Muscle of arm (tissue), 12 donors: ENCODE data around the gene EML4. TPM values are rescaled to one million over a fixed set of nuclear protein-coding genes. Genes with fewer than 3 reads are reported as not detected.

Source experiments
- DNase-seq: peaks from one replicate; pipeline ENCODE4 v3.0.0-alpha.2; 2013
- polyA plus RNA-seq, 12 donors: library from polyadenylated mRNA; unstranded; fragments of 120-200 nt; gene quantifications; one replicate each; pipeline ENCODE4 v1.2.1, GENCODE V29; 2013; ENCODE audit not compliant: insufficient read length in 12 of 12

EML4 gene
- polyA plus RNA-seq, 12 donors, result 23.8 to 69.9 (median 37.4) TPM; not detected in 1

DNA sequence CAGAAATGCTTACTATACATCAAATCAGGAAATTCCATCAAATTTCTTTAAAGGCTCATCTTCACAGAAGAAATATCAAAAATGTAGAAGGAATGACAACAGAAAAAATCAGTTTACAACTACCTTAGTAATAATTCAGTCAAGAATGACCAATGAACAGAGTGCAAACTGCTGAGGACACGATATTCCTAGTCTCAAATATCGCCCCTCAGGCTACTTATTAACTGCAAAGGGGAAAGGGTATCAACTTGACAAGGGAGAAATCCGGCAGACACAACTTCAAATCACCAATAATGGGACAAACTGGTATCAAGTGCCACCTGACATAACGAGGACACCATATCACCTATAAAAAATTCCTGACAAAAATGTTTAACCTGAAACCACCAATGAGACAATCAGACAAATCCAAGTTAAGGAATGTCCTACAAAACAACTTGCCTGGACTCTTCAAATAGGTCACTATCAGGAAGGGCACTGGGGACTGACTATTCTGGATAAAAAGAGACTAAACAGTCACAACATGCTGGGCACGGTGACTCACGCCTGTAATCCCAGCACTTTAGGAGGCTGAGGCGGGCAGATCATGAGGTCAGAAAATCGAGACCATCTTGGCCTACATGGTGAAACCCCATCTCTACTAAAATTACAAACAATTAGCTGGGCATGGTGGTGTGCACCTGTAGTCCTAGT is 179.1 kb downstream of the EML4 start:
- DNase-seq, result no peak

DNA sequence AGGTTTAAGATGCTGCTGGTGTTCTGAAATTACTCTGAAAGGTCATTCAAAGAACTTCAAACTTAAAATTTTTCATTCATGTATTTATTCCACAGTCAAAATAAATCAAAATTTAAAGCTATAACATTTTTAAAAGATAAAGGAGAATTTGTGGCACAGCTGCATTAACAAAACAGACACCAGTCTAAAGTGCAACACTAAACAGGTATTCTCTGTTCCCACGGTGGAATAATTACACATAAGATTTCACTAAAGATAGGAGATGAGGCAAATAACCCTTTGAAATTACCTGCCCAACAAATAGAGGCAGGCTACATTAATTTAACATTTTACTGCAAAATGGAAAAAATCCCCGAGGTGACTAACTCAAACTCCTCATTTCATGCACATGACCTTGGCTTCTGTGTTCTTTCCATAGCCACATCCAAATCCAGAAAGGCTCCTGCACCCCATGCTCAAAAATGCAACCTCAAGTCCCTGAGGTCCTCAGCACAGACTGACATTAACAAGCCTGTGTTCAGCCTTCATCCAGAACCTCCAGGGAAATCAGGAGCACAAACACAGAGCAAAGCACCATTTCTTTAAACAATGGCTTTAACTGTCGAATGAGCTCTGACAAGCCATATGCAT is 181.4 kb downstream of the EML4 start:
- DNase-seq, result no peak

DNA sequence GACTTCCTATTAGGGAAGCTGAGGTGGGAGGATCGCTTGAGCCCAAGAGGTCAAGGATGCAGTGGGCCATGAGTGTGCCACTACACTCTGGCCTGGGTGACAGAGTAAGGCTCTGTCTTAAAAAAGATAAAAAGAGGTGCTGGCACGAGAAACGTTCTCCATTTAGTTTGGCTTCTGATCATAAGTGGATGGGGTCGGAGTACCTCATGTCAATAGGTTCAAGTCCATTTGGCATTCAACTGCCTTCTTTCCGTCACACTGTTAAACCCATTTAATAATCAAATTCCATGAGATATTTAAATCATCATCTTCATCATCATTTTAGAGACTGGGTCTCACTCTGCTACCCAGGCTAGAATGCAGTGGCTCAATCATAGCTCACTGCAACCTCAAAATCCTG is 182.7 kb downstream of the EML4 start:
- DNase-seq, result no peak

DNA sequence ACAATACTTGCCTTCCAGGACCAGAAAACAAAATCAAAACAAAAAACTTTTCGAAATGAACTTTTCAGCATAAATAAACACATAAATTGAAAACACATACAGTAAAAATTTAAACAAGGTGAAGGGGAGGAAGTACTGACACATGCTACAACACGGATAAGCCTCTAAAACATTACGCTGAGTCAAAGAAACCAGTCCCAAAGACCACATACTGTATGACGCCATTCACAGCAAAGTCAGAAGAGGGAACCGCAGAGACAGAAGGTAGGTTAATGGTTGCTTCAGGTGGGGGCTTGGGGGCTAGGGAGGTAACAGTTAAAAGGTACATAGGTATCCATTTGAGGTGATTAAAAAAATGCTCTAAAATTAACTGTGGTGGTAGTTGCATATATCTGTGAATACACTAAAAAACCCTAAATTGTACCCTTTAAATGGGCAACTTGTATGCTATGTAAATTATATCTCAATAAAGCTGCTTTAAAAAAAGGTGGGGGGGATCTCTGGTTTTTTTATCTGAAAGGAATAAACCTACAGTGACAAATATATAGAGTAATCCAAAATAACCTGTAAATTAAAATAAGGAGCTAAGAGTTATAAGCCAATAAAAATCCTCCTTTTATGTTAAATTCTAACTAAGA is 184.8 kb downstream of the EML4 start:
- DNase-seq, result no peak

DNA sequence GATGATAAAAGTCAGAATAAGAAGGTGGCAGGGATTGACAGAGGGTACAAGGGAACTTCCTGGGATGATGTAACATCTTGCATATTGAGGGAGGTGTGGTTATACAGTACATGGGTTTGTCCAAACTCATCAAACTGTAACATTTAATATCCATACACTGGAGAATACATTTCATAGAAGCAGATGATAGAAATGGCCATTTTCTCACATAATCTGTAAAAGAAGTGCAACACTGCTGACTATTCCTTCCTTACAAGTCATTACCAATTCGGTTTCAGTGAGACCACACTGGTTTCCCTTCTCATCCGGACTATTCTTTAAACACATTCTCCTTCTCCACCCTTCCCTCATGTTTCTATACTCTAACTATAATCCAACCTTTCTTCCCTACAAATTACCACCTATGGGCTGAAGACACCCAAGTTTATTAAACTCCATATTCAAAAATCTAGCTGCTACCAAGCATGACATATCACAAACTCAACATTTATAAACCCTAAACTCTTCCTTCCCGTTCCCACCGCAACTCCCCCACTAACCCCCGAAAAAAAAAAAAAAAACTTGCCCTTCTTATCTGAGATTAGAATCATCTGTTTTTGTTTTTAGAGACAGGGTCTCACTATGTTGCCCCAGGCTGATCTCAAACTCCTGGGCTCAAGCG is 190.3 kb downstream of the EML4 start:
- DNase-seq, result no peak

DNA sequence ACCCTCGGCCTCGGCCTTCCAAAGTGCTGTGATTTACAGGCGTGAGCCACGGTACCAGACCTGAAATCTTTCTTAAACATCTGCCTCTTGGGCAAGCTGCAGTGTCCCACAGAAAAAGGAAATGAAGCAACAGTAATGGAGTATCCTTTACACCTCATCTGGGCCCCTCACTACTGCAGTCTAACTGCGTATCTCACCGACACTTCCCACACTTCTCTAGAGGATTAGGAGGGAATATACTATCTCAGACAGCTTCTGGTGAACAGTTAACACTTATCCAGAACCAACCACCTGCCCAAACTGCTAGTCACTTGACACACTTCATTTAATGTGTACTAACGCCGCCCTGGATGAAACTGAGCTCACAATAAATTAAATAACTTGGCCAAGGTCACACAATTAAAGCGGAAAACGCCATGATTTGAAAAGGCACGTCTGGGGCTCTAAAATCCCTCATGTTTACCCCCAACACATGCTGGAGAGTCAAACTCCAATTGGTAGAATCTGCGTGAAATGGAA is 190.9 kb downstream of the EML4 start:
- DNase-seq, result no peak

DNA sequence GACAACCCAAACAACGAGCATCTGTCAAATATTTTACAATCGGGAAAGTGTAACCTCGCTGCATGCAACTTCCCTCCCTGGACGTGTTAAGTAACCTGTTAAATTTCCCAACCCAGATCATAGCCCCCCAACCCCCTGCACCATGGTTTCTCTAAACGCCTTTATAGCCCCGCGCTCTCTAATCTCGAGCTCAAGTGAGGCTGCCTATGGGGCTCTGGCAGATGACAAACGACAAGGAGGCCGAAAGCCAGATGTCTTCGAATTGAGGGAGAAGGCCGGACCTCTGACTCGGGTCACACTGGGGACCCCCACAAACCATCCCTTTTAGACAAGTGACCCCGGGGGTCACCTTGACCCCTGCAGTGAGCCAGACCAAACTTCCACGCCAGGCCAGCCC is 191.3 kb downstream of the EML4 start:
- peak; percentile 11 for DNase-seq

DNA sequence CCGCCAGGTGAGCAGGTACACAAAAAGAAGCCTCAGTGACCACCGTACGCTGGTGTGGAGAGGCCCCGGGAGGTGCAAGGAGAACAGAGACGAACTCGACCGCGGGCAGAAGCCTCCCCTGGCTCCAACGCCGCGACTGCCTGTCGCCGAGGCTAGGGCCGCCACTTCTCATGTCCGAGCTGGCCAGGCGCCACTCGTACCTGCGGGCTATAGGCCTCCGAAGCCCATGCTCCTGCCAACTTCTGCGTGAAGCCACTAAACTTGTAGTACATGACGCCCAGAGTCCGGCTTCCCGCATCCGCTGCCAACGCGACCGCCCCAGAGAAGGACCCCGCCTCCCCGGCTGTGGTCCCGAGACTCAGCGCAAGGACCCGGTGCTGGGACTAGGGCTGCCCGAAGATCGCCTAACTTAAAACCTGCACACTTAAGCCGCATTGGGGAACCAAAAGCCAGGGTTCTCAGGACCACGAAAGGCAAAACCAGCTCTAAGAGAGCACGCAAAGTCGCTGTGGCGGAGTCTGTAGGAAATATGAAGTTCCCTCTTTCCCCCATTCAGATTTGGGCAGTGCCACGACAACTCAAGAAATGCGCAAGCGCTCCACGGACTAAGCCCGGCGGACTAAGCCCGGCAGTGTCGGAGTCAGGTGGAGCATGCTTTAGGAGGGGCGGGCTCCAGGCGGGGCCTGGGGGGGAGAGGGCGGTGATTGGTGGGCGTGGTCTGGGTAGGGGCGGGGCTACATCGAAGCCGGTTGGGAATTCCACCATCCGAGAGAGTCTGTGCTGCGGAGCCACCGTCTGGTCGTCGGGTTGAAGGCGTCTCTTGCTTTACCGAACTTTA is 192.0 kb downstream of the EML4 start, which contains the start of gene COX7A2L:
Gene COX7A2L (minus strand): TSS at position 328 of the 838 bp plus-strand sequence. CDS start 56 bp downstream, at position 272.
- DNase-seq, result peak; percentile 97

DNA sequence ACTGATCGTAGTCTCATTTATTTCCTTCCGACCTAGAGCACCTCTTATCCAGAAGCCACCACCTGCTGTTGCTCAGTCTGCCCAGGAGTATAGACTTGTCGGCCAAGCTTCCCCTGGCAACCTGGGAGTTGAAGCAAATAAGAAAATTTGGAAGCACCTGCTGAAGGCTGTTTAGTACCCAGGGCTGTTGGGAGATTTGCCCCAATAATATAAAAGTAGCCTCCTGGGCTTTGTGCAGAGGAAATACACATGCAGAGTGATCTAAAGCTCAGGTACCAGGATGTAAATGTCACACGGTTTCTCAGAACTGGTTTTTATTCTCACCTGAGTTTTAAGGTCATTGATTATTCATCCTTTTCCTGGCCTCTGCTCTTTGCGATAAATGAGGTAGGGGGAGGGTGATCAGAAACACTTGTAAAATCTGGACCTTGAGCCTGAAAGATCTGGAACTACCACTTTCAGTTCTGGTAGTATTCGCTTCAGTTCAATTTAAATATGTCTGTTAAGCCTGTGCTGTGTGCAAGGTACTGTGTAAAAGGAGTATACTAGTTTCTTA is 192.7 kb downstream of the EML4 start:
- DNase-seq, result no peak

DNA sequence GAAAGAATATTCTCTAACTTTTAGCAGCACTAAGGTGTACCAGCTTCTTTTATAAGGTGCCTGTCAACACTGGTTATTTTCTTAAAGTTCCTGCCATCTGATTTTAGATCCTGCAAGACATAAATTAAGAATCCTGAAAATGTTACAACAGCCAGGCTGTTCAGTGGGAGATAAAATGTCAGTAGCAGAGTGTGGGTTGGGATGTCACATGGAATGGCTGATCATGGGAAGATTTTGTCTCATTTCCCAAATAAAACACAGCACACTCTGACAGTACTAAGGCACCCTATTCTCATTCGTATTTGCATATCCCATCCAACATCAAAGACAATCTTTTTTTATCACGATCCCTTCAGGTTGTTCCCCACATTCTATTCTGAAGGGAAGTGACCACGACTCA is 194.3 kb downstream of the EML4 start:
- DNase-seq, result no peak

DNA sequence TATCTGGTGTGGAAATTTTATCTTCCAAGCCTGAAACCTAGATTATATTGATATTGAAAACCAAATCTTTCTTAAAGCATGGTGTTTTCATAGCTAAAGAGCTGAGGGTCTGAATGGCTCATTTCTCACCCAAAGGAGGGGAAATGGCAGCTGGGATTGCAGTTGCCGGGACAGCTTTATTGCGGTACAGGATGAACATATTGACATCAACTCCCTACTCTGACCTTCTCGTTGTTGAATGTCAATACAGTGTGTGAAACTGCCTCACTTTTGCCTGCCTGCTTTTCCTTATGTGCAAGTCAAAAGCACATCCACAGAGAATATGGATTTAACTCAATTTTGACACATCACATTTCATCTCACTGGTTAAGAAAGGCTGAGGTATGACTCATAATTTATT is 195.5 kb downstream of the EML4 start:
- DNase-seq, result no peak

DNA sequence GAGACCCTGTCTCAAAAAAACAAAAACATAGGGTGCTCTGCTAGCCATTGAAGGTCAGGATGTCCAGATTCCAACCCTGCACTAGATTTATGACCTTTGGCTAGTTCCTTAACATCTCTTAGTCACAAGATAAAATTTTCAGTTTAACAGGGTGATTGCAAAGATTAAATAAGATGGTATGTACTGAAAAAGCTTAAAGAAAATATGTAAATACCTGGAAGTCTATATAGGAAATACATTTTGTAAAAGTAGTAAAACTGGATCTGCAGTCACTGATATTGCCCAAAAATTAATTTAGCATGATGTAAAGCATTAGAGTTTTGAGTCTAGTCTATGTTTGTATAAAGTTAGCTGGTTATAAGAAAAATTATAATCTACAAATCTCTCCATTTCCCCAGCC is 197.3 kb downstream of the EML4 start:
- DNase-seq, result no peak

DNA sequence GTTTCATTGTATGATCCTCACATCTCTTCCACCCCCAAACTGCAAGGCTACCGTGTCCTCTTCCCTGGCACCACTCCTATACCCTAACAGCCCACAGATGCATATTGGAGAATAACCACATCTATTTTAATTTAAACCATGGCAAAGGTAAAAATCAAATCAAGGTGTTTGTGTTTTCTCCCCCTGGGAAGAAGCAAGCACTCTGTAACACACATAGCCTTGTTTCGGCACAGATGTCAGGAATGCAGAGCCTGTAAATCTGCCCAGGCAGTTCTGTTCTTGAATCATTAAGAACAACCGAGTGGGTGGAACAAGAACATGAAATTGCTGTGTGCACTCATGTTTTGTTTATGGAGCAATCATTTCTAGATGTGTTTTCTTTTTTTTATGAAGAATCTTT is 198.7 kb downstream of the EML4 start:
- DNase-seq, result no peak

DNA sequence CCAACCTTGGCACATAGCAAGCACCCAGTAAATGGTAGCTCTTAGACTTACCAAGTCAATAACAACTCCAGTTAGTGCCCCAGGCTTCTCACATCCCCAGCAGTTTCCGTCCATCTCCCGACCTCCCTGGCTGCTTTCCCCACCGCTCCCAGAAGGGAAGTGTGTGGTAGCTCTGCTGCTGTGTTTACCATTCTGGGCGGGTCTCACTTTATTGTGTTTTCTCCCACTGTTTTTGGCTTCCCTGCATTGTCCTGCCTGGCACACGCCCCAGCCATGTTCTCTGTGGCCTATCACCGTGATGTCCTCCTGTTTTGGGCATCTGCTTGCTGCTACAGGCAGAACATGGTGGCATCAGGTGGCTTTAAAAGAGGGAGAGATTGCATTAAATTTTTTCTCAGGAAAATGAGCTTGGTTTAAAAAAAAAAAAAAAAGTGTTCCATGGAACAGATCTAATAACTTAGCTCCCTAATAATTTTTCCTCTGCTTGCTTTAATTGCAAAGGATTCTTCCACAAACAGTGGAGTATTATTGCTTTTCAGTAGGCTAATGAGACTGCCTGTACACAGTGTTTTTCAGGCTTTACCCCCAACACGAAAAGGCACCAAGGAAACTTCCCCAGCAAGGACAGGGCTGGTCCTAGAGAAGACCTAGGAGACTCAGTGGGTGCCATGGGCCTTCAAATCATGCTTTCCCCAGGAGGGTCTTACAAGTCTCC is 199.8 kb downstream of the EML4 start:
- DNase-seq, result no peak

DNA sequence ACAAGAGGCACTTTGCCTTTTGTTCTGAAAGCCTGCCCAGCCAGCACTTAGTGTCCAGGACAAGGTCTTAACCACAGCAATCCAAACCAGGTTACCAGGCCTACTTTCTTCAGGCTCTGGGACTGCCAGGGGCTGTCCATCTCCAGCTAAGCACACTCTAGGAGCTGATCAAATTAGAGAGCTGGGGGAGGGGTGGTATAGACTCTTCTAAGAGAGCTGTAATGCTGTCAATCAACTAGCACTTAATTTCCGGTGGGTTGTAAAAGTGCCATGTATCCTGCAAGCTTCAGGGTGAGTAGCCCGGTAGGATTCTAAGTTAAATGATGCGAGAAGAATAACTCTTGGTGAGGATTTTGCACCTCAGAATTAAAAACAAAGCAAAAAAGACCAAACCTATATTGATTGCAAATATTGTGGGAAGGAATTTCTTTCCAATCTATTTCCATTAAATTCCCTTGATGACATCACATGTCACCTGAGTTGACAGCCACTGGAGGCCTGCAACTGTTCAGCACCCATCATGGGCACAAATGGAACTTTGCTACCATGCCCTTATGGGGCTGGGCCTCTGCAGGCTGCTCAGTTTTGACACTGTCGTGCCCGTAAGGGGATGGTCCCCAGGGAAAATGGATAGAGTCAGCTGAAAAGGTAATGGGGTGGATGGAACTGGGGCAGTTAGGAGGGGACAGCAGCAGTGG is 200.5 kb downstream of the EML4 start:
- no peak for DNase-seq

DNA sequence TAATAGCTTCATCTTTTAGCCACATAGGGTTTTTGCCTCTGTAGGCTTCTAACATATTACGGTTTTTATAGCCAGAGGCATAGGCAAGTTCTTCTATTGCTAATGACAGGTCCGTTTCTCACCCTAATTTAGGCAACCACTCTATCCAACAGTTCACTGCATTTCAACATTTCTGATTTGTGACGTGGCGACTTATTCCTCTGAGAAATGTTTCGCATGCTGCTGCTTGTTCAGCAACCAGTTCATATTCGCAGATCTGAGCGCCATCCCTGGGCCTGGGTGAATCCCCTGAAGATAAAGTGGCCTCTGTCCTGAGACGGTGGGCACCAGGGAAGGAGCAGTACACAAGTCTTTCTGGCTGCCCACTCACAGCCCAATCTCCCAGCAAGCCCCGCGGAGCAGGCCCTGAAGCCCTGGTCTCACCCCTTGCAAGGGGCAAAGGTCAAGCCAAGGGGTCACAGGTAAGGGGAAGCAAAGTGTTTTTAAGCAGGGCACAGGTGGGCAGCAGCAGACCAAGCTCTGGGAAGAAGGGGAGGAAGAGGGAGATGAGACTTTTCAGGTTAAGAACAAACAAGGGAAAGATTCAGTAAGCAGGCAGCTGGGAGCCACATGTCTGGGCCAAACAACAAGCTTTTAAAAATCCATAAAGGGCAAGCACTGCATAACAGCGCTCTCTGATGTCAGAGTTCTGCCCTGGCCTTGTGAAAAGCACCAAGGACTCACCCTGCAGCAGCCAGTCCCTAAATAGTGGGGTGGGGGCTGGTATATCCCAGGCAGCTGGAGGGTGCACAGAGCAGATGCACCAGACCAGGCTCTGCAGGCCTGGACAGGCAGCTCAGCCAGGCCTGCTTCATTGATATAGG is 202.7 kb downstream of the EML4 start:
- no peak for DNase-seq

DNA sequence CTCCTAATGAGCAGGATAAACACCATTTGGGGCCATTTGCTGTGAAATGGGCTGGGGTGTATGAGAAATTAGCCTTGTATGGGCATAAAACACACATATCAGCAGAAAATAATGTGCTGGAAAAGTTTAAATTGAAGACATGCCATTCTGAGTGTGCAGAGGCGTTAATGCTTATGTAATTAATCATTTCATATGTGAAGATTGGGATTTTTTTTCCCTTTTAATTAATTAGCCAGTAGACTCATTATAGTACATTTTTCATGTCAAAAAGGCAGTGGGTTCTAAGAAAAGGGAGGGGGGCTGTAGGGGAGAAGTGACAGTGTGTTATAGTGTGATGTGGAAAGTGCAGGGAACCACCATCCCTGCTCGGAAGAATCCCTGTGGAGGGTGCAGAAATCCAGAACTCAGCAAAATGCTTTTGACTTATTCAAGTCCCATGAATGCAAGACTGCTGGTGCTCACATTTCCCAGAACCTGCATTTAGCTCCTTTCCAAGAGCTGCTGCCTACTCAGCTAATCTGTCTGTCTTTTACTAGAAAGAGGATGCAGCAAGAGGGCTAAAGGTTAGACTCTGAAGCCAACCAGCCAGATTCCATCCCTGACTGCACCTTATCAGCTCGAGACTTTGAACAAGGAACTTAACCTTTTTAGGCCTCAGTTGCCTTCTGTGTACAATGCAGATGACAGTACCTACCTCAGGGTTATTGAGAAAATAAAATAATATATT is 203.5 kb downstream of the EML4 start:
- no peak for DNase-seq

DNA sequence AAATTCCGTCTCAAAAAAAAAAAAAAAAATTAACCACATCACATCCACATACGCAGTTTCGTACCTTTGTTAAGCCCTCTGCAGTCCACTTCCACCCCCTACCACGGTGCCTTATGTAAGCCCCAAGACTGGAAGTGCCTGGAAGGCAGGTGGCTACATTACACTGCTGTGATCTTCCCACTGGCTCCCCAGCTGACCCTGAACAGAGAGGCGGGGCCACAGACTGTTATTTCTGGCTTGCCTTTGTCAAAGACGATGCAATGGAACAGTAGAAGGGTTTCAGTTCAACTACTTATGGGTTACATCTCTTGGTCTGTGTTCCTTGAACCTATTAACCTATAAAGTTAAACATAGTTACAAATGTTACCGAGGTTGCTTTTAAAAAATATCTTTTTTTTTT is 207.6 kb downstream of the EML4 start:
- no peak for DNase-seq
